HG03135 (cell line): ENCODE data around the gene ADRM1.

Source experiments
- ATAC-seq: cut with Tn5 transposase; IDR thresholded peaks from one replicate; pipeline ENCODE4 v1.9.1; 2021; ENCODE audit warnings: mild to moderate bottlenecking, moderate library complexity; ENCODE audit not compliant: unreplicated experiment

The ADRM1 gene

DNA sequence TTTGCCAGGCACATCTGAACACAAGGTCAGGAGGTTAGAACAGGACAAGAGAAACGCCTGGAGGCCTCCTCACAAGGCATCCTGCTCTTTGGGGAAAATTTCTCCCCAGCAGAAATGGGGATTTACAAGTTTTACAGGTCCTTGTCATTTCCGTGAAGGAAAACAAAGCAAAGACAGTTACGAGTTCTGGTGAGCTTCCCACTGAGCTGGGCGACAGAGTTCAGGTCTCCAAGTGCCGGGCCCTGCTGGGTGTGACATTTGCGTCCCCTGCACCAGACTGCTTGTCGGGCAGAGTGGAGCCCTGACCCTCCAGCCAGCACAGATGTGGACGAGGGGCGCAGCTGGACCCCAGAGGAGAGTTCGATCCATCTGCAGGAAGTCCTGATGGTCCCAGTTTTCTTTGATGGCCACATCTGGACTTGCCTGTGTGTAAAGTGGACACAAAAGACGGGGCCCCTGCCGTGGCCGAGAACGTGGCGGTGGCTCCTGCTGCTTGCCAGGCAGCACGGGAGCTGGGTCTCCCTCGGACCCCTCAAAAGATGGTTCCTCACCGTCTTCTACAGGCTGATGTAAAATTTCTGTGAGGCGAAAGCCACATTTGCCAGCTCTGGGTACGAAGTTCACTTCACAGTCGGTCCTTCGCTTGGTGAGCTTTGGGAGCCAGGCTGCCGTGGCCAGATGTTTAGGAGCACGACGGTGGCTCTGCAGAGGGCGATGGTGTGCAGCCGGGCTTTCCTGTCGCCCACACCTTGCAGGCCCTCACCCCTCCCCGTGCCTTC is 5.2 kb upstream of the ADRM1 start:
- no peak for ATAC-seq

DNA sequence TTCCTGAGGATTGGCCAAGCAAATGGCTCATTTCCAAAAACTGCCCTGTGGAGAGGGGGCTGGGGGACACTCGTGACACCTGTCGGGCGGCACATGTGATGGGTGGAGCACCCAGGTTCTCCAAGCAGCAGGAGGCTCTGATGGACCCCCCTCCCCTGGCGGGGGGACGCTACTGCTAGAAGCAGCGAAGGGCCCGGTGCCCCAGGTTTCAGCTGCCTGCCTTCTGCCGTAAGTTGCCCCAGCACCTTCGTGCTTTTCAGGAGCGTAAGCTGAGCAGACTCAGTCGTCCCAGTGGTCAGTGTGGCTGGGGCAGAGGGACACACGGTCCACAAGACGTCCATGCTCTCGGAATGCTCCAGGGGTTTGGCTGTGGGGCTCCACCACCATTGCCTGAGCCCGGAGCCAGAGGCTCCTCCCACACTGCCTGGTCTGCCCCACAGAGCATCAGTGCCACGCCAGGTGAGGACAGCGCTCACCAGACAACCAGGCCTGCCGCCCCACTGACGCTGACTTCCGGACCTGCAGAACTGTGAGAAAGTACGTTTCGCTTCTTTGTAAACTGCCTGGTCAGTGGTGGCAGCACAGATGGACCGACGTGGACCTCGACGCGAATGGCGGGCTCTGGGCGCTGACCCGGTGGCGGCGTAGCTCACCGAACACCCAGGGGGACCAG is 4.1 kb upstream of the ADRM1 start:
- ATAC-seq: no peak

DNA sequence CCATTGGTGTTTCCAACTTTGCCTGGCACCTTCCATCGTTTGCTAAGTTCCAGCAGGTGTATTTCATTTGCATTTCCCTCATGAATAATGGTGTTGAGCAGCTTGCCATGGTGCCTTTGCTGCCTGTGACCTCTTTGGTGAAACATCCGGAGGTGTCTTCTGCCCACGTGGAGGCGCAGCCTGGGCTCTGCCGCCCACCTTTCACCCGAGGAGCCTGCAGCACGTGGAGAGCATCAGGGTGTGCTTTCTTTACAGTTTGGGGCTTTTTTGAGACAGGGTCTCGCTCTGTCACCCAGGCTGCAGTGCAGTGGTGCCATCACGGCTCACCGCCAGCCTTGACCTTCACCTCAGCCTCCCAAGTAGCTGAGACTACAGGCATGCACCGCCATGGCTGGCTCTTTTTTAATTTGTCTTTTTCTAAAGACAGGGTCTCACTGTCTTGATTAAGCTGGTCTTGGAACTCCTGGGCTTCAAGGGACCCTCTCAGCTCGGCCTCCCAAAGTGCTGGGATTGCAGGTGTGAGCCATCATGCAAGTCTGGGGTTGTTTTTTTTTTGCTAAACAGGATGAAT is 3.0 kb upstream of the ADRM1 start:
- no peak for ATAC-seq

DNA sequence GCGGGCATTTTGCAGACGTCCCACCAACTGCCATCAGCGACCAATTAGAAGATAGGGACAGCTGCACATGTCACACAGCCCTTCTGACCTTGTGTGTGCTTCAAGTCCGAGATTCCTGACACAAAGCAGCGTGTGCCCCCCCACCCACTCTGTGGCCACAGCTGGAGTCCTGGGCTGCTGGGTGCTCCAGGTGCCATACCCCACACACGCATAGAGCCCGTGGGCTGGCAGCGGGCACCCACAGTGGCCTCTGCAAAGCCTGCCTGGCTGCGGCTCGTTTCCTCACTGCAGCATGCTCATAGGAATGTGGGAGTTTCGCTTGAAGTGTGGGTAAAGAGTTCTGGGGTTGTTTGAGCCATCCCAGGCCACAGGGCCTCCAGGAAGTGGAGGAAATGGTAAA is 2.5 kb upstream of the ADRM1 start:
- ATAC-seq: no peak

DNA sequence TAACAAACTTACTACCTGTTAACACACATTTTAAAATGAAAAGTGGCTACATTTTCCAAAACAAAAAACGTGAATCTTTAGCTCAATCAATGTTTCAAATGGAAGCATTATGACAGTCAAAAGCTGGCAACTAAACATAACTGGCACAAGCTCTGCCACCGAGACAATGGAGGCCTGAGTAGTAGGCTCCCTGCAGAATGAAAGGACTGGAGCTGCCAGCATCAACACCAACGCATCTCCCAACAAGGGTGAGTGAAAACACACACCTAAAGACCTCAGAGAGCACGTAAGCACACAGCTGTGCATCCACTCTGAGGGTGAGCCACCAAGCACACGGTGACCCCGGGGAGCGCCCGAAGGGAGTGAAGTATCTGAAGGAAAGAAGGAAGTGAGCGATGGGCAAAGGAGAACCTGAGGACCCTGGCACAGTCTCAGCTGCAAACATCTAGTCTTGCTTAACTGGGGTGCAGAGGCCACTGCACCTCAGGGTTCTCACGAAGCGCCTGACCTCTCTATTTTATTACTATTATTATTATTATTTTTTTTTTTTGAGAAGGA is 1.6 kb upstream of the ADRM1 start:
- no peak for ATAC-seq

DNA sequence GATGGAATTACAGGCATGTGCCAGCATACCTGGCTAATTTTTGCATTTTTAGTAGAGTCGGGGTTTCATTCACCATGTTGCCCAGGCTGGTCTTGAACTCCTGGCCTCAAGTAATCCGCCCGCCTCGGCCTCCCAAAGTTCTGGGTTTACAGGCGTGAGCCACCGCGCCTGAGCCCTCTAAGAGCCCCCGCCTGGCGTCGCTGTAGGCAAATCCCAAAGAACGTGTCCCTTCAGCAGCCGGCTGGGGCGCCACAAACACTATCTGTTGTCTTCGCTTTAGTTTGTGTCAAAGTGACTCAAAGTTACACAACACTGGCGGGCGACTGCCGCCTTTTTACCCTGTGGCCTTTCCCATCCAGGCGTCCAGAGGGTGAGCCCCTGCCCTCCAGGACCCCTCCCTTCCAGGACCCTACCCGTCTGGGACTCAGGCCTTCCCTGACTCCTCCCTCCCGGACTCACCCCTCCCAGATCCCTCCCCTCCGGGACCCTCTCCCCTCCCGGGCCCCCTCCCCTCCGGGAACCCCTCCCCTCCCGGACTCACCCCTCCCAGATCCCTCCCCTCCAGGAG is 940 bp upstream of the ADRM1 start:
- peak; percentile 50 for ATAC-seq

DNA sequence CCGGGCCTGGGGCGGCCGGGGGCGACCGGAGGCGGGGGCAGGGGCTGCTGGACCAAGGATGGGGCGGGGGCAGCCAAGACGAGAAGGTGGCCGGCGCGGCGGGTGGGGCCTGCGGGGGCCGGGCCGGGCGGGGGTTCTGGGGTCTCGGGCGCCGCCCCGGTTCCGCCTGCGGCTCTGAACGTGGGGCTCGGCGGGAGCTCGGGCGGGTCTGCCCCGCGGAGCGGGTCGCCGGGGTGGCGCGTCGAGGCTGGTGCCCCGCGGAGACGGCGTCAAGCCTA is 204 bp downstream of the ADRM1 start:
- no peak for ATAC-seq

DNA sequence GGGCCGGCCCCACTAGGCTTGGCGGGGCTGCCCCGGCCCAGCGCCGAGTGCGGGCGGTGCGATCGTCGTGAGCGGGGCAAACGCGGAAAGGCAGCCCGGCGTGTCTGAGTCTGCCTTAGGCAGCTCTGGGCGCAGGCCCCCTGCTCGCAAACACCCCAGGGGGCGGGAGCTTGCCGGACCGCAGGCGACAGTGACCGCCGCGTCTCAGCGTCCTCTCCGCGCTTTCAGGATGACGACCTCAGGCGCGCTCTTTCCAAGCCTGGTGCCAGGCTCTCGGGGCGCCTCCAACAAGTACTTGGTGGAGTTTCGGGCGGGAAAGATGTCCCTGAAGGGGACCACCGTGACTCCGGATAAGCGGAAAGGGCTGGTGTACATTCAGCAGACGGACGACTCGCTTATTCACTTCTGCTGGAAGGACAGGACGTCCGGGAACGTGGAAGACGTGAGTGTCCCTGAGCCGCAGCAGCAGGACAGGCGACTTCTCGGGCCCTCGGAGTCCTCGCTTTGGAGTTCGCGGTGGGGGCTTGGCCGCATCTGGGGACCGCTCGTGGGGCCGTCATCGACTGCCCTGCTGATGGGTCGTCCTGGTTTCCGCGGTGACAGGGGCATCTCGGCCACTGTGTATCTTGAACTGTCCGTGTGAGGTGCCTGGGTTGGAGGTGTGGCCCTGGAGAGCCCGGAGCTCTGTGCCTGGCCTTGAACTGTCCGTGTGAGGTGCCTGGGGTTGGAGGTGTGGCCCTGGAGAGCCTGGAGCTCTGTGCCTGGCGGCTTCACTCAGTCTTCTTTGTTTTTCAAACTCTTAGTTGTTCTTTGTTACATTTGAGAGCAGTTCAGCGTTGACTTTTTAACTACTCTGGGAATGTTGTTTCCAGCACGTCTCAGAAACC is 786 bp downstream of the ADRM1 start:
- peak; percentile 10 for ATAC-seq

DNA sequence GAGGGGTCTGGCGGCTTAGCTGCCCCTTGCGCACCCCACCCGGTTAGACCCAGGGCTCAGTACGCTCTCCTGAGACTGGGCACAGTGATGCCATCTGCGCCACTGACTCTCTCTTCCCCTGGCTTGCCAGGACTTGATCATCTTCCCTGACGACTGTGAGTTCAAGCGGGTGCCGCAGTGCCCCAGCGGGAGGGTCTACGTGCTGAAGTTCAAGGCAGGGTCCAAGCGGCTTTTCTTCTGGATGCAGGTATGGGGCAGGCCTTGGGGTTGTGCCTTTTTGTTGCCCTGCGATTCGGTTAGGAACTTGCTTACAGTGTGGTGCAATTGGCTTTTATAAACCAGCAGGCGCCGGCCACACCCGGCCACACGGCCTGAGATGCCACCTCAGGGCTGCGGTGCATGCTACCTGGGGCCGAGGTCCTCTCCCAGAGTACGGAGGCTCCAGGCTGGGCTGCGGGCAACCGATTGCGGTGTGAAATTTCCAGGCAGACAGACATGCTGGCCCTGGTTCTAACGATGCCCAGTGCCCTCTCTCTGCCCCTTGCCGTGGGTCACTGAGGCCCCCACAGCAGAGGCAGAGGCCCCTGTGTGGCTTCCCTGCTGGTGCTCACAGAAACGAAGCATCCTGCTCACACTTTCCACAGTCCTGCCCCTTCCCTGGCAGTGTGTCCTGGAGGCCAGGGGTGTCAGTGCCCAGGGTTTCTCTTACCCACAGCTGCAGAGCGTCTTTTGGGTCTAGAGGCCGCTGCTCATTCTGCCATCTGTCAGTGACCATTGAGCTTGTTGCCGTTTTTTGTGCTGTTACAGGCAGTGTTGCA is 1.7 kb downstream of the ADRM1 start:
- ATAC-seq: no peak

DNA sequence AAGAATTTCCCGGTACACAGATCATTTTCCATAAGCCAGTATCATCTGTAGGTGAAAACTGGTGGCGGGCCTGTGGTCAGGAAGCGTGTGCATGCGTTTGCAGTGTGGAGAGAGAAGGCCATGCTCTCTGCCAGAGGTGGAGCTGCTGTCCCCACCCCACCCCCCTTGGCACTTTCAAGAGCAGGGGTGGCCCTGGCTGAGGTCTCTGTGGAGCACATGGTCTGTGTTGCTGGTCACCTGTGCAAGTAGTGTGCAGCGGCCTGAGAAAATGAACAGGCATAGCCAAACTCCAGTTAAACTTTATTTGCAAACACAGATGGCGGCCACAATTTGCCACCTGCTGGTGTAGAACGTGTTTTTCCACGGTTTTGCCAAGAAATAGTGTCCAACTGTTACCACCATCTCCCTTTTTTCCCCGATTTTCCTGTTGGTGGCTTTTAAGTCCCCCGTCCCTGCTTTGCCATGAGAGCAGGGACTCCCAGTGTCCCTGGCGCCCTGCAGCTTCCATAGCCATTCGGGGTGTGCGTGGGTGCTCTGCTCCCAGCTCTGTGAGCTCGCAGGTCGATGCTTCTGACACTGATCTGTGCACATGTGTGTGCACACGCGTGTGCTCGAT is 2.5 kb downstream of the ADRM1 start:
- ATAC-seq: no peak

DNA sequence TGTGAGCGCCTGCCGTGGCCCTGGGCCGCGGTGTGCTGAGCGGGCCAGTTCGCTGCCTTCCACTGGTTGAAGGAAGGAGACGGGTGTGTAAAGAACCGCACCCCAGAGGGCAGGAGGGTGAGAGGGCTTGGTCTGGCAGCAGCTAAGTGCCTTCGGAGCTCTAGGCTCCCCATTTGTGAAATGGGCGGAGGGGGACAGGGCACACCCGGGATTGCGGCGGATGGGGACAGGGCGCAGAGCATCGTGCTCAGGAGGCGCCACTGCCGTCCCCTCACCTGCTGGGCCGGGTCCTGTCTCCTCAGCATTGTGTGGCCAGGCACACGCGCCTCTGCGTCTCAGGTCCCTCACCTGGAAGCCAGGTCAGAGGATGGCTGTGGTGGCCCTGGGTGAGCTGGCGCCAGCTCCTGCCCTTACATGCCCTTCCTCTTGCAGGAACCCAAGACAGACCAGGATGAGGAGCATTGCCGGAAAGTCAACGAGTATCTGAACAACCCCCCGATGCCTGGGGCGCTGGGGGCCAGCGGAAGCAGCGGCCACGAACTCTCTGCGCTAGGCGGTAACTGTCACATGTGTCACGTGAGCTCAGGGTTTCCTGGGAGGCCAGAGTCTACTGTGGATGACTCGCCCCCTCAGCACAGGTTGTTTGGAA is 3.1 kb downstream of the ADRM1 start:
- no peak for ATAC-seq

DNA sequence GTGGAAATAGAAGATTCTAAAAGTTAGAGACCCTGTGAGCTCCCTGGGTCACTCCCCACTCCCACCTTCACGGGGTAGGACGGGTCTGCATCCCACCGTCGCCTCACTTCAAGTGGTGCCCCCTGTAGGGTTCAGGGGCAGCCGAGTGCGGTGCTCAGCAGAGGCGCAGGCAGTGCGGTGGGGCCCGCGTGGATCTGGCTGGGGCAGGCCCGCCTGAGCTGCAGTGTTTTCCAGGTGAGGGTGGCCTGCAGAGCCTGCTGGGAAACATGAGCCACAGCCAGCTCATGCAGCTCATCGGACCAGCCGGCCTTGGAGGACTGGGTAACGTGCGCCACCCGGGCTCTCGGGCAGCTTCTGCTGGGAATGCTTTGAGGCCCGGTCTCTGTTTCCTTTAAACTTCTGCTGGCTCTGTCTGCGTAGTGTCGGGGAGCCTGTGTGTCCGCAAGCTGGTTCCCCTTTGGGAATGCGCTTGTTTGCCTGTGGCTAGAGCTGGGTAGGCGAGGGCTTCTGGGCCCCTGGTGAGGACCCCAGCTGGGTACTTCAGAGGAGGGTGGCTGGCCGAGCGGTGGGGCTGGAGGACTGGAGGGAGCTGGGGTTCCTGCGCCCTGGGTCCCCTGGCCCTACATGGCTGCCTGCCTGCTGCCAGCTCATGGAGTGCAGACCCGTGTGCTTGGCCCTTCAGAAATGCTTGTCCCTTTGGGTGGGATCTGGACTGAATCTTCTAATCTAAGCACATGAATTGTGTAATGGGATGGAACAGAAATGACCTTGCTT is 3.8 kb downstream of the ADRM1 start:
- ATAC-seq: no peak

DNA sequence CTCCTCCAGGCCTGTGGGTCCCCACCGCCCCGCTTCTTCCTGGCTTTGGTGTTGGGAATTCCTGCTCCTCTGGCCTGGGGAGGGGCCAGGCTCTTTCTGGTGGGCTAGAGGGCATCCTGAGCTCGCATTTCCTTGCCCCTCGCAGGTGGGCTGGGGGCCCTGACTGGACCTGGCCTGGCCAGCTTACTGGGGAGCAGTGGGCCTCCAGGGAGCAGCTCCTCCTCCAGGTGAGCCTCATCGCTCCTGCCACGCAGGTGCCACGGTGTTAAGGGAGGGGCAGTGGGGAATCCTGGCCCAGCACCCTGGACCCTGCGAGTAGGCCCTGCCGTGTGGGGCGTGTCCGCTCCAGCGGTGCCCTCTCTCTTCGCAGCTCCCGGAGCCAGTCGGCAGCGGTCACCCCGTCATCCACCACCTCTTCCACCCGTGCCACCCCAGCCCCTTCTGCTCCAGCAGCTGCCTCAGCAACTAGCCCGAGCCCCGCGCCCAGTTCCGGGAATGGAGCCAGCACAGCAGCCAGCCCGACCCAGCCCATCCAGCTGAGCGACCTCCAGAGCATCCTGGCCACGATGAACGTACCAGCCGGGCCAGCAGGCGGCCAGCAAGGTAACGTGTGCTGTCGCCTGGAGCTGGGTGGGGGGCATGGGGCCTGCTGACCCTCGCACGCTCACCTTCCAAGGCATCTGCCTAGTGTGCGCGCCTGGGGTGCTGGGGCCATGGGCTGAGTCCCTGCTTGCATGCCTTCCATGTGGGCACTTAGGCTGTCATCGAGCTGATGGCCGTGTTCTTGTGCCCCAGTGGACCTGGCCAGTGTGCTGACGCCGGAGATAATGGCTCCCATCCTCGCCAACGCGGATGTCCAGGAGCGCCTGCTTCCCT is 4.7 kb downstream of the ADRM1 start:
- ATAC-seq: no peak

DNA sequence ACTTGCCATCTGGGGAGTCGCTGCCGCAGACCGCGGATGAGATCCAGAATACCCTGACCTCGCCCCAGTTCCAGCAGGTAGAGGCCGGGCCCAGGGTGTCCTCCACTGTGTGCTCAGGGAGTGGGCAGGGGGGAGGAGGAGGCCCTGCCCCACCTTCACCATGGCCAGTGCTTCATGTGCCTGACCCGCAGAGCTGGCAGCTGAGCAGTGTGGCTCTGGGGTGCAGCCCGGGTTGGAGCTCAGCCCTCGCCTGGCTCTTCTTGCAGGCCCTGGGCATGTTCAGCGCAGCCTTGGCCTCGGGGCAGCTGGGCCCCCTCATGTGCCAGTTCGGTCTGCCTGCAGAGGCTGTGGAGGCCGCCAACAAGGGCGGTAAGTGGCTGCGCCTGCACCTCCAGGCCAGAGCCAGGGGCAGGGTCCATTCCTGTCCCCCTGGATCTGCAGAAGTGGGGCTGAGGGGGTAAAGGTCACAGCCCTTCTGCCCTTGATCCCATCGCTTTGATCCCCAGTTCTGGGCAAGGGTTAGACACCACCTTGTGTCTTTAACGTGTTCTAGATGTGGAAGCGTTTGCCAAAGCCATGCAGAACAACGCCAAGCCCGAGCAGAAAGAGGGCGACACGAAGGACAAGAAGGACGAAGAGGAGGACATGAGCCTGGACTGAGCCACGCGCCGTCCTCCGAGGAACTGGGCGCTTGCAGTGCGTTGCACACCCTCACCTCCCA is 5.5 kb downstream of the ADRM1 start:
- ATAC-seq: no peak

DNA sequence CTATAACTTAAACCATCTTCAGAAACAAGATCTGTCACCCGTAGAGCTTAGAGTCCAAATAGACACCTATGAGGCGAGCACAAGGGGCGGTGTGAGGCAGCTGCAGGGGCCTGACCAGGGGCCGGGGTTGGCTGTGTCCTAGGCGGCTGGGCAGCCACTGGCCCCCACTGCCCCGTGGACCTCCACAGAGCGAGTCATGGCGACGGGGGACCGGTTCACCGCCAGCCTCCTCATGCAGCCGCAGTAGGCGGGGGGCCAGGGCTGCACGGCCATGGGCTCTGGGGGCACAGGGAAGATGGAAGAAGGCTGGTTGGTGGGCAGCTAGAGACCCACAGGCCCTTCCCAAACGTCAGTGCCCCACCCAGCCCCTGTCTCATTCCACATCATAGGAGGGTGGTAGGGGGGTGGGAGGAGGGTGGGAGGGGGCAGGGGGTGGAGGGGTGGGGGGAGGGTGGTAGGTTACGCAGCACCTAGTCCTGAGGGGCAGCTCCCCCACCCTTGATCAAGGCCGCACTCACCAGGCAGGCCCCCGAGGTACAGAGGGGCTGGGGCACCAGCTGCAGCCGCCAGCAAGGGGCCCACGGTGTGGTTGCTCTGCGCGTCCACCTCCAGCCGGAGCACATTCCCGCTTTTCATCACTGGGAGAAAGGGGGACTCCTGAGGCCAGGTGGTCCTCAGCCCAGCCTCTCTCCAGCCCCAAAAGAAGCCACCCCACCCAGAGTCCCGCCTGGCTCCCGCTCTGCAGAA is 6.6 kb downstream of the ADRM1 start:
- no peak for ATAC-seq
